ENCODE data around the gene SYNDIG1.

GRCh38 chr20:24629668-24630067, 160.2 kb downstream of the SYNDIG1 start:
- TF ChIP-seq POLR2AphosphoS5 (IDR thresholded peaks at IDR 0.05; ENCODE audit: borderline replicate concordance, low read depth, low read length), result no peak
- no peak for TF ChIP-seq EZH2 (IDR thresholded peaks at IDR 0.05)
- TF ChIP-seq FOXP2 (optimal IDR thresholded peaks at IDR 0.05; ENCODE audit: control extremely low read depth, extremely low read length, insufficient read depth), result no peak
